MM.1S (cell line): ENCODE results near the gene WDR73.

Source experiments
- DNase-seq: peaks from one replicate; pipeline ENCODE4 v3.0.0-alpha.2; 2015
- H2AFZ ChIP-seq: fragments of 300-600 bp; sonication (generic); 2 replicates; pipeline ENCODE4 v1.6.0; 2016; ENCODE audit warnings: antibody characterized with exemption, low read length
- H3F3A ChIP-seq: fragments of 300-600 bp; sonication (generic); 2 replicates; pipeline ENCODE4 v1.6.1; 2016; ENCODE audit warnings: mild to moderate bottlenecking, antibody characterized with exemption, low read length, moderate library complexity, mixed read lengths; ENCODE audit not compliant: insufficient read depth
- H3K27ac ChIP-seq: fragments of 300-600 bp; sonication (generic); 2 replicates; pipeline ENCODE4 v1.5.1; 2016; ENCODE audit warnings: mild to moderate bottlenecking, low read length
- H3K27me3 ChIP-seq: fragments of 300-600 bp; sonication (generic); replicated peaks from 2 replicates; pipeline ENCODE4 v1.6.0; 2016; ENCODE audit warnings: low read length; ENCODE audit not compliant: insufficient read depth
- H3K36me3 ChIP-seq: fragments of 300-600 bp; sonication (generic); replicated peaks from 2 replicates; pipeline ENCODE4 v1.6.1; 2016; ENCODE audit warnings: mild to moderate bottlenecking, low read length, mixed read lengths; ENCODE audit not compliant: insufficient read depth
- H3K4me1 ChIP-seq: fragments of 300-600 bp; sonication (generic); 2 replicates; pipeline ENCODE4 v1.6.1; 2016; ENCODE audit warnings: low read length, mixed read lengths
- H3K4me2 ChIP-seq: fragments of 300-600 bp; sonication (generic); 2 replicates; pipeline ENCODE4 v1.6.0; 2016; ENCODE audit warnings: low read depth, low read length
- H3K4me3 ChIP-seq: fragments of 300-600 bp; sonication (generic); 2 replicates; pipeline ENCODE4 v1.5.1; 2016; ENCODE audit warnings: low read length, mixed read lengths
- H3K79me2 ChIP-seq: fragments of 300-600 bp; sonication (generic); 2 replicates; pipeline ENCODE4 v1.6.1; 2016; ENCODE audit warnings: mixed run types, low read length, mixed read lengths
- H3K9ac ChIP-seq: fragments of 300-600 bp; sonication (generic); 2 replicates; pipeline ENCODE4 v1.6.1; 2016; ENCODE audit warnings: low read length, mixed read lengths
- H3K9me2 ChIP-seq: fragments of 300-600 bp; sonication (generic); replicated peaks from 2 replicates; pipeline ENCODE4 v1.6.1; 2016; ENCODE audit warnings: mild to moderate bottlenecking, low read length, mixed read lengths; ENCODE audit not compliant: insufficient read depth
- H3K9me3 ChIP-seq: fragments of 300-600 bp; sonication (generic); replicated peaks from 2 replicates; pipeline ENCODE4 v1.6.1; 2016; ENCODE audit warnings: mild to moderate bottlenecking, low read length, mixed read lengths; ENCODE audit not compliant: insufficient read depth
- H4K20me1 ChIP-seq: fragments of 300-600 bp; sonication (generic); 2 replicates; pipeline ENCODE4 v1.6.1; 2016; ENCODE audit warnings: mild to moderate bottlenecking, low read length, moderate library complexity, mixed read lengths; ENCODE audit not compliant: insufficient read depth
- CTCF ChIP-seq: fragments of 300-600 bp; sonication (generic); IDR thresholded peaks from 2 replicates; pipeline ENCODE4 v1.5.1; 2016; ENCODE audit warnings: antibody characterized with exemption, low read length, mixed read lengths
- EZH2 ChIP-seq: fragments of 300-600 bp; sonication (generic); optimal IDR thresholded peaks from 2 replicates; pipeline ENCODE3; 2017; ENCODE audit warnings: low read depth, mild to moderate bottlenecking, antibody characterized with exemption, low read length, mixed read lengths
- EZH2phosphoT487 ChIP-seq: fragments of 300-600 bp; sonication (generic); IDR thresholded peaks from 2 replicates; pipeline ENCODE4 v1.6.1; 2018; ENCODE audit warnings: antibody characterized with exemption, low read length

The WDR73 gene

DNA sequence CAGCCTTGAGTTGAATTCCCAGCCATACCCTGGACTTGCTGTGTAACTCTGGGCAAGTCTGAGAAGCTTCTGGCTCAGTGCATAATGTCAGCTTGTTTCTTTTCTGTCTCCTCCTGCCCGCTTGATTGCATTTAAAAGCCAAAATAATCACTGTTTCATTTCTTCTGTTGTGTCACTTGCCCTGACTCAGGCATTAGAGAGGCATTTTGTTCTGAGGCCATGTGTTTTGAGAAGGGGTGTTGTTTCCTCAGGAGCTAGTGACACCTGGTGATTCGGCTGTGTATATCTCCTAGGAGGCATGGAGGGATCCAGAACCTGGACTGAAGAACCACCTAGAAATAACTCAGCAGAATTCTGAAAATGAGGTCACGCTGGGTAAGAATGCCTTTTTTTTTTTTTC is 16.0 kb downstream of the WDR73 start:
- Histone ChIP-seq H3K79me2 (peaks cover 4% of the 10 kb centered on the region; the same call in 1 of the 2 replicates), H3F3A (peaks cover 8% of the 10 kb centered on the region), H3K27me3 (no peaks in the 10 kb centered on the region), H4K20me1 (no peaks in the 10 kb centered on the region), H3K9ac (no peak overlapping the region), H3K4me2 (no peak overlapping the region), H3K9me2 (no peaks in the 10 kb centered on the region), H3K4me3 (no peak overlapping the region), H3K36me3 (no peaks in the 10 kb centered on the region), H3K9me3 (no peaks in the 10 kb centered on the region), H3K4me1 (peaks cover 13% of the 10 kb centered on the region), H2AFZ (no peak overlapping the region), H3K27ac (peak overlapping the region; percentile 3; the same call in 1 of the 2 replicates)
- peak; percentile 45 for DNase-seq
- TF ChIP-seq EZH2phosphoT487, result no peak
- TF ChIP-seq CTCF, result peak; percentile 38

- Histone ChIP-seq H3K79me2 (peaks cover 16% of the 10 kb centered on the region), H3K36me3 (no peaks in the 10 kb centered on the region), H3K9me2 (no peaks in the 10 kb centered on the region), H3K4me2 (peak overlapping the region; percentile 76), H3K9me3 (no peaks in the 10 kb centered on the region), H3F3A (peaks cover 10% of the 10 kb centered on the region), H3K27ac (no peak overlapping the region; the same call in 1 of the 2 replicates), H3K27me3 (no peaks in the 10 kb centered on the region), H3K4me1 (peaks cover 30% of the 10 kb centered on the region), H2AFZ (peak overlapping the region; percentile 52; the same call in 1 of the 2 replicates), H3K9ac (peak overlapping the region; percentile 51; the same call in 1 of the 2 replicates), H4K20me1 (no peaks in the 10 kb centered on the region), H3K4me3 (peak overlapping the region; percentile 67)
- TF ChIP-seq EZH2 (no peak), CTCF (no peak), EZH2phosphoT487 (no peak)
- no peak for DNase-seq
Measured at GRCh38 chr15:84634228-84634837, 19.8 kb downstream of the WDR73 start.

DNA sequence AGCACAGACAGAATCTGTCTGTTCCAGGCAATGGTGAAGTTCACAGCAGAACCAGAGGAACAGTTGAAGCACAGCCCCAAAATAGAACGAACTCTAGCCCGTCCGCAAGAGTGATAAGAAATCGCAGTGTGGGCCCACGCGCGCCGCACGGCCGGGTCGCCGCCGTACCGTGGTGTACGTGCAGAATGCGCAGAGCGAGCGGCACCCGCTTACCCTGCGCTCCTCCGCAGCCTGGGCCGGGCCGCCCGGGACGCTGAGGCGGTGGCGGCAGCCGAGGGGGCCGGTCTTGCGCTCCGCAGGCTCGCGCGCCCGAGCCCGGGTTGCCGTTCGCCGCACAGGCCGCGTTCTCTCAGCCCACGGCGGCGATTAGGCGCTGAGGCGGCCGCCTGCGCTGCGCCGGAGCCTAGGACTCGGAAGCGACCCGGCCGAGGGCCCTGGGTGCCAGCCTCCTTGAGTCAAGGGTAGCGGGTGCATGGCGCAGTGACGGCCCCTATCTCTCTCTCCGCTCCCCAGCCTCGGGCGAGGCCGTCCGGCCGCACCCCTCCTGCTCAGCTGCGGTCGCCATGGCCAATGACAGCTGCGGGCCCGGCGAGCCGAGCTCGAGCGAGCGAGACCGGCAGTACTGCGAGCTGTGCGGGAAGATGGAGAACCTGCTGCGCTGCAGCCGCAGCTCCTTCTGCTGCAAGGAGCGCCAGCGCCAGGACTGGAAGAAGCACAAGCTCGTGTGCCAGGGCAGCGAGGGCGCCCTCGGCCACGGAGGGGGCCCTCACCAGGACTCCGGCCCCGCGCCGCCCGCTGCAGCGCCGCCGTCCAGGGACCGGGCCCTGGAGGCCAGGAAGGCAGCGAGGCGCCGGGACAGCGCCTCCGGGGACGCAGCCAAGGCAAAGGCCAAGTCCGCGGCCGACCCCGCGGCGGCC is 20.5 kb downstream of the WDR73 start:
- H3K9me2 ChIP-seq, result no peaks in the 10 kb centered on the region
- peaks cover 10% of the 10 kb centered on the region for H3F3A ChIP-seq
- no peaks in the 10 kb centered on the region for H3K36me3 ChIP-seq
- no peaks in the 10 kb centered on the region for H3K27me3 ChIP-seq
- TF ChIP-seq EZH2, result no peak
- no peak for TF ChIP-seq CTCF
- no peak for TF ChIP-seq EZH2phosphoT487
- H3K27ac ChIP-seq, result peak overlapping the region; percentile 24; the same call in 1 of the 2 replicates
- H3K79me2 ChIP-seq, result peaks cover 16% of the 10 kb centered on the region
- no peaks in the 10 kb centered on the region for H3K9me3 ChIP-seq
- H2AFZ ChIP-seq, result peak overlapping the region; percentile 52
- DNase-seq, result peak; percentile 76
- H3K9ac ChIP-seq, result peak overlapping the region; percentile 51; the same call in 1 of the 2 replicates
- peak overlapping the region; percentile 76 for H3K4me2 ChIP-seq
- no peaks in the 10 kb centered on the region for H4K20me1 ChIP-seq
- peak overlapping the region; percentile 67 for H3K4me3 ChIP-seq
- H3K4me1 ChIP-seq, result peaks cover 30% of the 10 kb centered on the region
